ENCODE results near the gene PEX19.

- no peak for TF ChIP-seq CTCF (IDR thresholded peaks at IDR 0.05; ENCODE audit: low read depth, low read length)
- TF ChIP-seq EZH2phosphoT487 (IDR thresholded peaks at IDR 0.05; ENCODE audit: low read depth) = no peak
Measured at GRCh38 chr1:160307118-160307791, 22.3 kb upstream of the PEX19 start.

Measured in OCI-LY3 (cell line).